Measurements from ENCODE around the gene DTX1. TPM values are rescaled to one million over a fixed set of nuclear protein-coding genes. Genes with fewer than 3 reads are reported as not detected.

DTX1 gene
- polyA plus RNA-seq, 1 experiment, result 0.05 TPM

DNA sequence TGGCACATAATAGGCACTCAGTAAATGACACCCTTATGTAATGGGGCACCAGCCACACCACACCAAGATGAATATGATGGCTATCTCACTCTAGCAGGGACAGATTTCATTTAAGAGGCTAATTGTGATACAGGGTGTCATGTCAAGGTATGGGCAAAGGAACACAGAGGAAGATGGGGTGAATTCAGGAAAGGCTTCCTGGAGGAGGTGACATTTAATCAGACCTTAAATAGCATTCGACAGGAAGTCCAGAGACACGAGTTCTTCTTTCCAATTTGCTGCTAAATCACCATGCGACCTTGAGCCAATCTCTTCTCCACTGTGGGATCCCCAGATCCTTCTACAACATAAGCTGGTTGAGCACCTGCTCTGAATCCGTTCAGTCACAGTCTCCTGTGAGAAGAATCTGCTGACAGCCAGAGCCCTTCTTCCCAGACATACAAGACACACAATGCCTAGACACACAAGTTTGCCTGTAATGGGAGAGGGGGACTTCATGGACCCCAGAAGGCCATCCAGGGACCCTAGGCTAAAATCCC lies 1.5 kb upstream of the DTX1 start:
- TF ChIP-seq, protein P1, sequence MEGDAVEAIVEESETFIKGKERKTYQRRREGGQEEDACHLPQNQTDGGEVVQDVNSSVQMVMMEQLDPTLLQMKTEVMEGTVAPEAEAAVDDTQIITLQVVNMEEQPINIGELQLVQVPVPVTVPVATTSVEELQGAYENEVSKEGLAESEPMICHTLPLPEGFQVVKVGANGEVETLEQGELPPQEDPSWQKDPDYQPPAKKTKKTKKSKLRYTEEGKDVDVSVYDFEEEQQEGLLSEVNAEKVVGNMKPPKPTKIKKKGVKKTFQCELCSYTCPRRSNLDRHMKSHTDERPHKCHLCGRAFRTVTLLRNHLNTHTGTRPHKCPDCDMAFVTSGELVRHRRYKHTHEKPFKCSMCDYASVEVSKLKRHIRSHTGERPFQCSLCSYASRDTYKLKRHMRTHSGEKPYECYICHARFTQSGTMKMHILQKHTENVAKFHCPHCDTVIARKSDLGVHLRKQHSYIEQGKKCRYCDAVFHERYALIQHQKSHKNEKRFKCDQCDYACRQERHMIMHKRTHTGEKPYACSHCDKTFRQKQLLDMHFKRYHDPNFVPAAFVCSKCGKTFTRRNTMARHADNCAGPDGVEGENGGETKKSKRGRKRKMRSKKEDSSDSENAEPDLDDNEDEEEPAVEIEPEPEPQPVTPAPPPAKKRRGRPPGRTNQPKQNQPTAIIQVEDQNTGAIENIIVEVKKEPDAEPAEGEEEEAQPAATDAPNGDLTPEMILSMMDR (IDR thresholded peaks at IDR 0.05; ENCODE audit: low read depth, low read length), result no peak
- peaks cover 35% of the 10 kb centered on the region for H3K27me3 ChIP-seq (ENCODE audit: control insufficient read depth, insufficient read depth, low read length)
- no peak overlapping the region for H3K27ac ChIP-seq (ENCODE audit: low read depth, low read length)
- ChIA-PET CTCF (no interaction called here), POLR2A (no interaction called here)
- no peak overlapping the region for H3K4me3 ChIP-seq (ENCODE audit: low read depth, low read length)
- no peak for DNase-seq (ENCODE audit: low read depth, low spot score)
- H3K9me3 ChIP-seq (ENCODE audit: control insufficient read depth, insufficient read depth, low read length), result no peaks in the 10 kb centered on the region; the same call in 1 of the 2 replicates

GRCh38 chr12:113055594-113056380 lies 743 bp upstream of the DTX1 start:
- Histone ChIP-seq H3K27me3 (ENCODE audit: control insufficient read depth, insufficient read depth, low read length) (peaks cover 35% of the 10 kb centered on the region), H3K27ac (ENCODE audit: low read depth, low read length) (no peak overlapping the region), H3K4me3 (ENCODE audit: low read depth, low read length) (no peak overlapping the region), H3K9me3 (ENCODE audit: control insufficient read depth, insufficient read depth, low read length) (no peaks in the 10 kb centered on the region; the same call in 1 of the 2 replicates)
- ChIA-PET CTCF (no interaction called here), POLR2A (no interaction called here)
- DNase-seq (ENCODE audit: low read depth, low spot score), result no peak
- TF ChIP-seq, protein P1 (IDR thresholded peaks at IDR 0.05; ENCODE audit: low read depth, low read length), result no peak

- Histone ChIP-seq H3K9me3 (ENCODE audit: control insufficient read depth, insufficient read depth, low read length) (no peaks in the 10 kb centered on the region; the same call in 1 of the 2 replicates), H3K27ac (ENCODE audit: low read depth, low read length) (no peak overlapping the region), H3K4me3 (ENCODE audit: low read depth, low read length) (no peak overlapping the region), H3K27me3 (ENCODE audit: control insufficient read depth, insufficient read depth, low read length) (peaks cover 40% of the 10 kb centered on the region)
- no peak for DNase-seq (ENCODE audit: low read depth, low spot score)
- ChIA-PET POLR2A (no interaction called here), CTCF (interaction anchor here (0.7 kb wide), 1 partner anchor 135 kb away, joined by 5 read pairs; no protein-coding TSS in a partner anchor)
- TF ChIP-seq, protein P1 (IDR thresholded peaks at IDR 0.05; ENCODE audit: low read depth, low read length), result no peak
Measured at GRCh38 chr12:113056381-113056630, 224 bp upstream of the DTX1 start.

DNA sequence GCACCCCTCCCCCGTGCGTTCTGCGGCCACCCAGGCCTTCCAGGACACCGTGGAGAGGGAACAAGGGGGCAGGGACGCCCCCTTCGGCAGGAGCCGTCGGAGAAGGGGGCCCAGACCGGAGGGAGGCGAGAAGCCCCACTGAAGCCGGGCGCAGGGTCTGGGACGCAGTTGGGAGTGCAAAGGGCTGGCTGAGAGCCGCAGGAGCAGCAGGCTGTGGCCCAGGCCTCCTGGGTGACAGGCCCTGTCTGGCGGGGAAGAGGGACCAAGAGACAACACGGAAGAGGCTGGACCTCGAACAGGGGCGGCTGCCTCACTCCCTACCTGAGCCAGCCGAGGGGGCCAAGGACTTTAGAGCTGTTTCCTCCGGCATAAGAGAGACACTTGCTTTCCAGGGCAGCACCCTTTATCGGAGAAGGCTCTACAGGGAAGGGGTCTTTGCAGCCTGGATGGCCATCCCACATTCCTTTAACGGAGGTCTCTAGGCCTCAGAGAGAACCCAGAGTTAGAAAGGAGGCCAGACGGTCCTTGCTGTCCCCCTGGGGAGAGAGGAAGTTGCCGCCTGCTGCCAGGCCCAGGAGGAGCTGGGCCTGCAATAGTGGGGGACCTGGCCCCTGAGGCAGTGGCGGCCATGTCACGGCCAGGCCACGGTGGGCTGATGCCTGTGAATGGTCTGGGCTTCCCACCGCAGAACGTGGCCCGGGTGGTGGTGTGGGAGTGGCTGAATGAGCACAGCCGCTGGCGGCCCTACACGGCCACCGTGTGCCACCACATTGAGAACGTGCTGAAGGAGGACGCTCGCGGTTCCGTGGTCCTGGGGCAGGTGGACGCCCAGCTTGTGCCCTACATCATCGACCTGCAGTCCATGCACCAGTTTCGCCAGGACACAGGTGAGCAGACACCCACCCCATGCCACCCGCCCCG lies 1.3 kb downstream of the DTX1 start:
- Histone ChIP-seq H3K4me3 (ENCODE audit: low read depth, low read length) (no peak overlapping the region), H3K27ac (ENCODE audit: low read depth, low read length) (no peak overlapping the region), H3K27me3 (ENCODE audit: control insufficient read depth, insufficient read depth, low read length) (peaks cover 44% of the 10 kb centered on the region), H3K9me3 (ENCODE audit: control insufficient read depth, insufficient read depth, low read length) (no peaks in the 10 kb centered on the region; the same call in 1 of the 2 replicates)
- TF ChIP-seq, protein P1 (IDR thresholded peaks at IDR 0.05; ENCODE audit: low read depth, low read length), result no peak
- ChIA-PET CTCF (interaction anchor here (0.6 kb wide), 1 partner anchor 162 kb away, joined by 3 read pairs; no protein-coding TSS in a partner anchor), POLR2A (no interaction called here)
- no peak for DNase-seq (ENCODE audit: low read depth, low spot score)
